HL-60 (cell line): ENCODE data around the gene CR1.

Experiments used
- DNase-seq, 2 experiments: peaks; one replicate each; pipeline ENCODE4 v3.0.0-alpha.2; 2010 to 2020; ENCODE audit warnings: low read depth in 1 of 2, low spot score in 1 of 2
- H3K27ac ChIP-seq: fragments of 250-450 bp; sonication (Bioruptor Pico); replicated peaks from 2 replicates; pipeline ENCODE4 v1.5.1; 2020; ENCODE audit warnings: mild to moderate bottlenecking, moderate library complexity
- H3K27me3 ChIP-seq: fragments of 250-450 bp; sonication (Bioruptor Pico); 2 replicates; pipeline ENCODE4 v1.5.1; 2021; ENCODE audit warnings: mild to moderate bottlenecking, moderate library complexity; ENCODE audit not compliant: insufficient read depth, poor library complexity, severe bottlenecking
- H3K4me3 ChIP-seq: replicated peaks from 2 replicates; pipeline ENCODE4 v1.5.1; 2011; ENCODE audit warnings: mild to moderate bottlenecking, control low read depth, low read length; ENCODE audit not compliant: insufficient read depth
- CTCF ChIP-seq: IDR thresholded peaks from one replicate; pipeline ENCODE4 v1.5.1; 2011; ENCODE audit warnings: low read length, control low read depth, inconsistent platforms; ENCODE audit not compliant: insufficient read depth
- GABPA ChIP-seq: IDR thresholded peaks from 2 replicates; pipeline ENCODE4 v1.6.1; 2012; ENCODE audit warnings: low read depth
- POLR2AphosphoS5 ChIP-seq: IDR thresholded peaks from 2 replicates; pipeline ENCODE4 v1.6.1; 2012; ENCODE audit warnings: low read depth
- REST ChIP-seq: IDR thresholded peaks from 2 replicates; pipeline ENCODE4 v1.6.1; 2012; ENCODE audit warnings: low read depth; ENCODE audit not compliant: insufficient replicate concordance
- SPI1 ChIP-seq: IDR thresholded peaks from 2 replicates; pipeline ENCODE4 v1.6.1; 2012; ENCODE audit warnings: low read depth, mild to moderate bottlenecking, borderline replicate concordance

CR1 gene

GRCh38 chr1:207461649-207462048 lies 34.3 kb upstream of the CR1 start:
- TF ChIP-seq REST (no peak), SPI1 (no peak), POLR2AphosphoS5 (no peak), CTCF (no peak), GABPA (no peak)
- no peak for DNase-seq
- H3K27ac ChIP-seq: no peak overlapping the region
- H3K4me3 ChIP-seq: no peak overlapping the region
- H3K27me3 ChIP-seq: peaks cover 8% of the 10 kb centered on the region

GRCh38 chr1:207462535-207462934 lies 33.4 kb upstream of the CR1 start:
- no peak overlapping the region for H3K27ac ChIP-seq
- H3K4me3 ChIP-seq: no peak overlapping the region
- peaks cover 8% of the 10 kb centered on the region for H3K27me3 ChIP-seq
- DNase-seq: no peak
- TF ChIP-seq CTCF: no peak
- TF ChIP-seq SPI1: no peak

- no peak for DNase-seq
- no peak overlapping the region for H3K27ac ChIP-seq
- peaks cover 8% of the 10 kb centered on the region for H3K27me3 ChIP-seq
Measured at GRCh38 chr1:207463021-207463420, 32.9 kb upstream of the CR1 start.

More at GRCh38 chr1:207463021-207463420, 32.9 kb upstream of the CR1 start:
- no peak overlapping the region for H3K4me3 ChIP-seq
- no peak for TF ChIP-seq CTCF
- no peak for TF ChIP-seq POLR2AphosphoS5
- no peak for TF ChIP-seq REST
- TF ChIP-seq GABPA: no peak
- TF ChIP-seq SPI1: no peak
